VCaP (cell line): ENCODE results near the gene LMO2.

Source experiments
- H3K27ac ChIP-seq: fragments of 450-650 bp; 2 replicates; pipeline ENCODE4 v1.5.1; 2017
- TF ChIP-seq, protein P1 (sequence below): fragments of 450-650 bp; conservative IDR thresholded peaks from 2 replicates; pipeline ENCODE4 v1.5.1; 2017; ENCODE audit warnings: mild to moderate bottlenecking, moderate library complexity

Gene LMO2

DNA sequence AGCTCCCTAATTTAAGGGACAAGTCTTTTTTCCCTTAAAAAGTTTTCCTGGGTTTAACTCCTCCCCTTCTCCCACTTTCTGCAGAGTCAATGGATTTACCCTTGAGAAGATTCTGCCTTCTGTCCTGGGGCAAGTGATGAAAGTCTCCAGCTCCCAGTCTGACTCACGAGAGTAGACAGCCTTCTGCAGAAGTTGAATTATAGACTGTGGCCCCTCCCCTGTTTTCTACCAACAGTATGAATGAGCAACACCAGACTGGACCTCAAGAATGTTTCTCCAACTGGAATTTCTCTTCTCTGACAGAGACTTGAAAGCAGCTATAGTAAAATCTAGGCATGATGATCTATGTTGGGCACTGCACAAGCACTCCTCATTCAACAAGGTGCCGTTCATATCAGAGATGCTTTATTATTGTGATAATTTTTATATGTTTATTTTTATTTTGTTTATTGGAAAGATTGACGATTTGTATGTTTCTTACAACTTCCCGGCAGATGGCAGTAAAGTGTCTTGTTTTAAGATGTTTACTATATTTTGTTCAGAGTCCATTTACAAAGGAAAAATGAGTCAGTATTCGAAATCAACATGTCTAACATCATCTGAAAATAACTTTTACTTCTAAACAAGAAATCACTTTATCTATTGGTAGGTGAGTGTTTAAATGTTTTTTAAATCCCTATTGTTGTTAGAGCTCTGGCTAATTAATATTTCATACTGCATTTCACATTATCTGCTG, 56.6 kb downstream of the LMO2 start:
- no peak overlapping the region for H3K27ac ChIP-seq
- TF ChIP-seq, protein P1, sequence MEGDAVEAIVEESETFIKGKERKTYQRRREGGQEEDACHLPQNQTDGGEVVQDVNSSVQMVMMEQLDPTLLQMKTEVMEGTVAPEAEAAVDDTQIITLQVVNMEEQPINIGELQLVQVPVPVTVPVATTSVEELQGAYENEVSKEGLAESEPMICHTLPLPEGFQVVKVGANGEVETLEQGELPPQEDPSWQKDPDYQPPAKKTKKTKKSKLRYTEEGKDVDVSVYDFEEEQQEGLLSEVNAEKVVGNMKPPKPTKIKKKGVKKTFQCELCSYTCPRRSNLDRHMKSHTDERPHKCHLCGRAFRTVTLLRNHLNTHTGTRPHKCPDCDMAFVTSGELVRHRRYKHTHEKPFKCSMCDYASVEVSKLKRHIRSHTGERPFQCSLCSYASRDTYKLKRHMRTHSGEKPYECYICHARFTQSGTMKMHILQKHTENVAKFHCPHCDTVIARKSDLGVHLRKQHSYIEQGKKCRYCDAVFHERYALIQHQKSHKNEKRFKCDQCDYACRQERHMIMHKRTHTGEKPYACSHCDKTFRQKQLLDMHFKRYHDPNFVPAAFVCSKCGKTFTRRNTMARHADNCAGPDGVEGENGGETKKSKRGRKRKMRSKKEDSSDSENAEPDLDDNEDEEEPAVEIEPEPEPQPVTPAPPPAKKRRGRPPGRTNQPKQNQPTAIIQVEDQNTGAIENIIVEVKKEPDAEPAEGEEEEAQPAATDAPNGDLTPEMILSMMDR, result peak; percentile 64

DNA sequence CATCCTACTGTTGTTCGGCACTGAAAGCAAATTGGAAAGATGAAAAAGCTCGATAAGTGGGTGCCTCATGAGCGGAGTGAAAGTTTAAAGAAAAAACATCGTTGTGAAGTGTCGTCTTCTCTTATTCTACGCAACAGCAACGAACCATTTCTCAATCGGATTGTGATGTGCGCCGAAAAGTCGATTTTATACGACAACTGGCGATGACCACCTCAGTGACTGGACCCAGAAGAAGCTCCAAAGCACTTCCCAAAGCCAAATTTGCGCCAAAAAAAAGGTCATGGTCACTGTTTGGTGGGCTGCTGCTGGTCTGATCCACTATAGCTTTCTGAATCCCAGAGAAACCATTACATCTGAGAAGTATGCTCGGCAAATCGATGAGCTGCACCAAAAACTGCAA, 59.2 kb downstream of the LMO2 start:
- H3K27ac ChIP-seq, result no peak overlapping the region
- TF ChIP-seq, protein P1, result no peak

DNA sequence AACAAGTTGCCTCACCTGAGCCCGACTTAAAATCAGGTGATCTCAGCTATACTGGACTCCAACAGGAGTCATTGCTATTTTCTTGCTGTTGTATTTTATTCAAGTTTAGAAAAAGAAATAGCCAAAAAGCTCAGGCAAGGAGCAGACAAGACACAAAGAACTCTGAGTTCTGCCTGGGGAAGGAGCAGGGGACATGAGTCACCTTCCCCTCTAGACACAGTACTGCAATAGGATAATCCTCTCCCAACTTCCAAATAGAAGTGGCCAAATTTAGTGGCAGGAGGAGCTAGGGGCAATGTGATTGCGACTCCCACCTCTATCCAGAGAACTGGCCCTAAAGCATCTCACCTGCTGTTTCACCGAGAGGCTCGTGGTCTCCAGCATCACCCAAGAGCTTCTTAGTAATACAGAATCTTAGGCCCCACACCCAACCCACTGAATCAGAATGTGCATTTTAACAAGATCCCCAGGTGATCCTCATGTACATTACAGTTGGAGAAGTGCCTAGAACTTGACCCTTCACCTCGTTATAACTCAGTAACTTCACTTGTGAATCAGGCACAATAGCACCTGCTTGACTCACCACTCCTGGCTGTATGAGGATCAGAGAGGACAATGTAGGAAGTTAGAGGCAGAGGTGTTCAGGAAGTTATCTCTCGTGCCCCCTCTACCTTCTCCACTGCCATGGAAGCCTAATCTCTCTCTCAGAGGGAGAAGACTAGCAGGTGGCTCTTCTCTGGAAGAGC, 60.8 kb downstream of the LMO2 start:
- no peak overlapping the region for H3K27ac ChIP-seq

DNA sequence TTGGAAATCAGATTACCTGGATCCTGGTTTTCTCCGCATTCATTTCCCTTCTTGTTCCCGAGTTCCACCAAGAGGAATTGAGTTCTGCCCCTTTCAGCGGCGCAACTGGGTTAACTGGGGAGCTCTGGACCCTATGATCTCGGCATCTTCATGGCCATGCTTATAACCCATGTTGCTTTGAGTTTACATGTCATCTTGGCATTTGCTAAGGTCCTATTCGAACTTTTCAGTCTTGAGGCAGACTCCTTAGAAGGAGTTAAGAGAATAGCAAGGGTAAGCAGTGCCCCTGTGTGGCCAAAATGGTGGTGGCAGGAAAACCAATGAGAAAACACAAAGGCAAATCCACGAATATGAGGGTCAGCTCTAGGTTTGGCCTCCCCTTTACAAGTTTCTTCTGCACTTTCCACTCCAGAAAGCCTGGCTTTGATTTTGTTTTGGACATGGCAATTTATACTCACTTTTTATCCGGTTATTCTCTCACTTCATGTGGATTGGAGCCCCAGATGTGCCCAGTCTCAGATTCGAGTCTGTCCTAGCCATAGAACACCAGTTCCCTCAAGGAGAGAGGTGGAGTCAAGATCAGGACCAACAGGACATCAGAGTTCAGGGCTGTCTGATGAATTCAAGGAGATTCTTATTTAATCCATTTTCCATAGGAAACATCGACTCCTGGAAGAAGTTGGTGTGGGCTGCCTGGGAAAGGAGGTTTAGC, 62.3 kb downstream of the LMO2 start:
- TF ChIP-seq, protein P1, result peak; percentile 89
- H3K27ac ChIP-seq, result no peak overlapping the region

More for the DNA sequence above, 60.8 kb downstream of the LMO2 start:
- TF ChIP-seq, protein P1, result no peak

DNA sequence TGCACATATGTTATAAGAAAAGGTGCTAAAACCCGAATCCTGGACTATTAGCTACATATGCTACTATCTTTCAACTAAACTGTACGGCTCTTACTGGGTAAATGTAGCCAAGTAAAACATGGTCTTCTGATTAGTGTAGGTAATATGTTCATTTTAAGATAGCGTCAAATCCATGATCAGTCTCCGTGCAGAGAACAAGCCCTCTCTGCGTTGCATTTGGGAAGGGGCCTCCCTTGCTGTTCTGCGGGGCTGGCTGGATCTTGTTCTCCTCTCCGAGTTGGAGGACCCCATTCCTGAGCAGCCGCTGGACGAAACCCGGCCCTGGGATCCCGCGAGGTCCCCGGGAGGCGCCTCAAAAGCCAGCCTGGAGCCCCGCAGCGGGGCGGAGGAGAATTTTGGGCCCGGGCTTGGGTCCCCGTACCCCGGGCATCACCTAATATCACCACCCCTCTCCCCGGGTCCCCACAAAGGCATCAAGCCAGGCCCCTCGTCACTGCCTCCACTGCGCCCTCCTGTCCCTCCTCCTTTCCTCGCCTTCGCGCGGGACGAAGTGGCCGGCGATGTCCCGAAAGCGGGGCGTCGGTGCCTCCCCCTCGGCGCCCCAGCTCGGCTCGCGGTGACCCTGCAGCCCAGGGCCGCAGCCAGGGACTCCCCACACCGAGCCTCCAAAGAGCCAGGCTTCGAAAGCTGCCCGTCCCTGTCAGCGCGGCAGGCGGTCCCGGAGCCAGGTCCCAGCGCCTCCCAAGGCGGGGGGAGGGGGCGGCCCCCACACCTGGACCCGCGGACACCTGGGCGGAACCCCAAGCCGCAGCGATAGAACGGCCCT, 63.1 kb downstream of the LMO2 start:
- TF ChIP-seq, protein P1, result no peak
- H3K27ac ChIP-seq, result no peak overlapping the region

DNA sequence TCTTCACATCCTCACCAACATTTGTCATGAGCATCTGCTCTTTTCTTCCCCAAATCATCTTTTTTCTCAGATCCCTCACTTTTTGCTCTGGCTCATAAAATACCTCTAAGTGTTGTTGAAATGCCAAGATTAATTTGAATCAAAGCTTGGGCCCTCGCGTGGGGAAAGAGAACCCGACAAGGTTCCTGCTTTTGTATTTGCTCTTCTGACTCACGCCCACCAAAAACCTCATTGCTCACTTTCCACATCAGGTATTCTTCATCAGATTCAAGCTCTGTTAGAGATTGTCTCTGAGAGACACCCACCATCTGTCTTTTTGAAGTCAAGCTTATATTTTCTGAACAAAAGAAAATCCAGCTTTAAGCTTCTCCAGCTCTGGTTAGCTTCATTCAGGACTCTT, 64.7 kb downstream of the LMO2 start:
- TF ChIP-seq, protein P1, result no peak

More for the DNA sequence above, 64.7 kb downstream of the LMO2 start:
- H3K27ac ChIP-seq, result no peak overlapping the region
